B cell (primary cell): Measurements from ENCODE around the gene KMT2A.

Source experiments
- EZH2 ChIP-seq: IDR thresholded peaks from 2 replicates; pipeline ENCODE4 v1.6.1; 2012; ENCODE audit warnings: borderline replicate concordance, low read depth, mild to moderate bottlenecking, moderate library complexity, low read length; ENCODE audit not compliant: insufficient read depth, poor library complexity, severe bottlenecking
- TF ChIP-seq, protein P1 (sequence below): fragments of 200-600 bp; IDR thresholded peaks from one replicate; pipeline ENCODE4 v1.8.0; 2022; ENCODE audit warnings: antibody characterized with exemption, mild to moderate bottlenecking

DNA sequence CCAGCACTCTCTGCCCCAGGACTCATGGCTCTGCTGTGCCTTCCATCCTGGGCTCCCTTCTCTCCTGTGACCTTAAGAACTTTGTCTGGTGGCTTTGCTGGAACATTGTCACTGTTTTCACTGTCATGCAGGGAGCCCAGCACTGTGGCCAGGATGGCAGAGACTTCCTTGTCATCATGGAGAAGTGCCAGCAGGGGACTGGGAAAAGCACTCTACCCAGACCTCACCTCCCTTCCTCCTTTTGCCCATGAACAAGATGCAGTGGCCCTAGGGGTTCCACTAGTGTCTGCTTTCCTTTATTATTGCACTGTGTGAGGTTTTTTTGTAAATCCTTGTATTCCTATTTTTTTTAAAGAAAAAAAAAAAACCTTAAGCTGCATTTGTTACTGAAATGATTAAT is 88.1 kb downstream of the KMT2A start:
- TF ChIP-seq, protein P1, sequence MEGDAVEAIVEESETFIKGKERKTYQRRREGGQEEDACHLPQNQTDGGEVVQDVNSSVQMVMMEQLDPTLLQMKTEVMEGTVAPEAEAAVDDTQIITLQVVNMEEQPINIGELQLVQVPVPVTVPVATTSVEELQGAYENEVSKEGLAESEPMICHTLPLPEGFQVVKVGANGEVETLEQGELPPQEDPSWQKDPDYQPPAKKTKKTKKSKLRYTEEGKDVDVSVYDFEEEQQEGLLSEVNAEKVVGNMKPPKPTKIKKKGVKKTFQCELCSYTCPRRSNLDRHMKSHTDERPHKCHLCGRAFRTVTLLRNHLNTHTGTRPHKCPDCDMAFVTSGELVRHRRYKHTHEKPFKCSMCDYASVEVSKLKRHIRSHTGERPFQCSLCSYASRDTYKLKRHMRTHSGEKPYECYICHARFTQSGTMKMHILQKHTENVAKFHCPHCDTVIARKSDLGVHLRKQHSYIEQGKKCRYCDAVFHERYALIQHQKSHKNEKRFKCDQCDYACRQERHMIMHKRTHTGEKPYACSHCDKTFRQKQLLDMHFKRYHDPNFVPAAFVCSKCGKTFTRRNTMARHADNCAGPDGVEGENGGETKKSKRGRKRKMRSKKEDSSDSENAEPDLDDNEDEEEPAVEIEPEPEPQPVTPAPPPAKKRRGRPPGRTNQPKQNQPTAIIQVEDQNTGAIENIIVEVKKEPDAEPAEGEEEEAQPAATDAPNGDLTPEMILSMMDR = no peak
- TF ChIP-seq EZH2 = no peak
